Measurements from ENCODE around the gene DNAAF5.

The DNAAF5 gene

GRCh38 chr7:762885-763284 lies 36.4 kb downstream of the DNAAF5 start:
- FAIRE-seq (no peak), DNase-seq (ENCODE audit: insufficient read length, low spot score) (no peak)

GRCh38 chr7:763762-764161 lies 37.3 kb downstream of the DNAAF5 start:
- FAIRE-seq: no peak
- no peak for DNase-seq (ENCODE audit: insufficient read length, low spot score)

DNA sequence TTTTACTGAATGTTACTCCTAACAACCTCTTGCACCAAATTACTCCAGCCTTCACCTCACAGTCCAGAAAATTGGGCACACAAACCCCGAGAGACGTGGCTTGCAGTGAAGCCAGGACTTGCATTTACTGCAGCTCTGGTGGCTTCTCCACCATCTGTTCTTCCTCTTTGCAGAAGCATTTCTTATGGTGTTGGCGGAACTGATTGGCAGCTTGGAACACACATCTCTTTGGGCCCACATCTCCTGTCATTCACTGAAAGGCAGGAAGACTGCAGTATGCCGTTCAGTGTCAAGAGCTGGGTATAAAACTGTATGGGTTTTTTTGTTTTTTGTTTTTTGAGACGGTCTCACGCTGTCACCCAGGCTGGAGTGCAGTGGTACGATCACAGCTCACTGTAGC lies 38.9 kb downstream of the DNAAF5 start:
- no peak for DNase-seq (ENCODE audit: insufficient read length, low spot score)
- no peak for FAIRE-seq

DNA sequence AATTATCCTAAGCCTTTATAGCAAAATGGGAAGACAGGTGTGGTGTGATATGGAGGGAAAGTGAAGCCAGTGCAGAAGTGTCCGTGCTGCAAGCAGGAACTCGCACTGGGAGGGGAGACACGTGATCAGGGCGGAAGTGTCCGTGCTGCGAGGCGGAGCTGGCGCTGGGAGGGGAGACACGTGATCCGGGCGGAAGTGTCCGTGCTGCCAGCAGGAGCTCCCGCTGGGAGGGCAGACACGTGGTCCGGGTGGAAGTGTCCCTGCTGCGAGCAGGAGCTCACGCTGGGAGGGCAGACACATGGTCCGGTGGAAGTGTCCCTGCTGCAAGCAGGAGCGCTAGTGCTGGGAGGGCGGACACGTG lies 41.1 kb downstream of the DNAAF5 start:
- no peak for DNase-seq (ENCODE audit: insufficient read length, low spot score)

DNA sequence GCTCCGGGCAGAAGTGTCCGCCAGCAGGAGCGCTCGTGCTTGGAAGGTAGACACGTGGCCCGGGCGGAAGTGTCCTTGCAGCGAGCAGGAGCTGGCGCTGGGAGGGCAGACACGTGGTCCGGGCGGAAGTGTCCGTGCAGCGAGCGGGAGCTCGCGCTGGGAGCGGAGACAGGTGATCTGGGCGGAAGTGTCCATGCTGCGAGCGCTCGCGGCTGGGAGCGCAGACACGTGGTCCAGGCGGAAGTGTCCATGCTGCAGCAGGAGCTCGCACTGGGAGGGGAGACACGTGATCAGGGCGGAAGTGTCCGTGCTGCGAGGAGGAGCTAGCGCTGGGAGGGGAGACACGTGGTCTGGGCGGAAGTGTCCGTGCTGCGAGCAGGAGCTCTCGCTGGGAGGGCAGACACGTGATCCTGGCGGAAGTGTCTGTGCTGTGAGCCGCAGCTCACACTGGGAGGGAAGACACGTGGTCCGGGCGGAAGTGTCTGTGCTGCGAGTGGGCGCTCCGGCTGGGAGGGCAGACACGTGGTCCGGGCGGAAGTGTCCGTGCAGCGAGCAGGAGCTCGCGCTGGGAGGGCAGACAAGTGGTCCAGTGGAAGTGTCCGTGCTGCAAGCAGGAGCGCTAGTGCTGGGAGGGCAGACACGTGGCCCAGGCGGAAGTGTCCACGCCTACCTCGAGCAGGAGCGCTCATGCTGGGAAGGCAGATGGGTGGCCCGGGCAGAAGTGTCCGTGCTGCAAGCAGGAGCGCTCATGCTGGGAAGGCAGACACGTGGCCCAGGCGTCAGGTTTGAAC lies 41.6 kb downstream of the DNAAF5 start:
- peak; percentile 52 for FAIRE-seq
- no peak for DNase-seq (ENCODE audit: insufficient read length, low spot score)

More for the DNA sequence above, 41.1 kb downstream of the DNAAF5 start:
- no peak for FAIRE-seq

GRCh38 chr7:768881-769504 lies 42.5 kb downstream of the DNAAF5 start:
- DNase-seq (ENCODE audit: insufficient read length, low spot score): no peak
- no peak for FAIRE-seq

DNA sequence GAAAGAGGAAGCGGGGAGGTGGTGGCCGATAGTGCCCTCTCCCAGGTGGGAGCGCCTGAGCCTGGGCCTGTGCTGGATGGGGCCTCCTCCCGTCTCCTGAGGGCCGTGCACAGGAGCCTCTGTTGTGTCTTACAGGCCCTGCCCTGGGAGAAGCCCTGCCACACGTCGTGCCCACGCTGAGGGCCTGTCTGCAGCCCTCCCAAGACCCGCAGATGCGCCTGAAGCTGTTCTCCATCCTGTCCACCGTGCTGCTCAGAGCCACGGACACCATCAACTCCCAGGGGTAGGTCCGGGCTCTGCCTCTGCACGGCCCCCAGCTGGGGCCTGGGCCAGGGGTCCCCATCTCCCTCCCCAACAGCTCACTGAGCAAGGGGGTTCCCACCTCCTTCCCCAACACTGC lies 43.8 kb downstream of the DNAAF5 start:
- FAIRE-seq: peak; percentile 36

GRCh38 chr7:770741-771166 lies 44.3 kb downstream of the DNAAF5 start:
- FAIRE-seq (no peak), DNase-seq (ENCODE audit: insufficient read length, low spot score) (no peak)

More for the DNA sequence above, 43.8 kb downstream of the DNAAF5 start:
- no peak for DNase-seq (ENCODE audit: insufficient read length, low spot score)

DNA sequence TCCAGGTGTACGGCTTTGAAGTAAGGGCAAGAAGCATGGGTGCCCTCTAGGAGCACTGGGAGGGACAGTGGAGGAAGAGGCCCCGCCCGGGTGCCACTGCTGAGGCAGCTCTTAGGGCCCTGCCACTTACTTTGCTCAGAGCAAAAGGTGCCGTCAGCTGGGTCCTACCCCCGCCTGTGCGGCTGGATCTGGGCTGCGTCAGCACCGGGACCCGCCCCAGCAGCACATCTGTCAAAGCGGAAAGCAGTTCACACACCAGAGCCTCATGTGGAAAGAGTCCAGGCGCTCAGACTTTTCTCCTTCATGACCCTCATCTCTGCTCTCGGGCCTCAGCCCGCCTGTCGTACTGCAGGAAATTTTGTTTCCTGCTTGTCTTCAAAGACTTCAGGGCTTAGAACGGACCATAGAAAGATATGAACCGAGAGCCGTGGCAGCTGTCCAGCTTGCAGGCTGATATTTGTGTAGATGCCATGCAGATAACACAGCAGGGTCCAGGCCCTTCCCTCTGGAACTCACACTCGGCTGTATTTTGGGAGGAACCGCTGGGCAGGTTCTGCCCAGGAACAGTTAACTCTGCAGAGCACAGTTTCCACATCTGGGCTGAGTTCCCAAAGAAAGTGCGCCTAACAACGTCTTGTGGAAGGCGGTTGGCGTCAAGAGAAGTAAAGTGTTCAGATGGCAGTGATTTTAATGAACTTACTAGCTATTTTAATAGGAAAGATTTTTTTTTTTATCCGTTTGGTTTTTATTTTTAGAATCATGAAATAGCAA lies 44.9 kb downstream of the DNAAF5 start:
- DNase-seq (ENCODE audit: insufficient read length, low spot score) (no peak), FAIRE-seq (no peak)

DNA sequence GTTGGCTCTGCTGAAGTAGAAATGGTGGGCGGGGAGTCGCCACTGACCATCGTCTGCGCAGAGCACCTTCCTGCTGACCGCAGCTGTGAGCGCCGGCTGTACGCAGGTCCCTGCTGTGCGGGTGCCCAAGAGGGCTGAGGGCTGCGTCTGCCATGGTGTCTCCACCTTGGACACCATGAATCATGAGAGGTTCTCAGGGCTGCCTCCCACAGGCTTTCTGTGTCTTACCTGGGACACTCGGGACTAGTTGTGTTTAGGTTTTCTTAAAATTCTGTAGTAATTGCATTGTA lies 45.5 kb downstream of the DNAAF5 start:
- DNase-seq (ENCODE audit: insufficient read length, low spot score) (no peak), FAIRE-seq (no peak)

- FAIRE-seq: no peak
- no peak for DNase-seq (ENCODE audit: insufficient read length, low spot score)
These were observed 45.9 kb downstream of the DNAAF5 start for GRCh38 chr7:772392-772791.

- DNase-seq (ENCODE audit: insufficient read length, low spot score) (no peak), FAIRE-seq (peak; percentile 62)
These were observed 46.5 kb downstream of the DNAAF5 start for GRCh38 chr7:772861-773621.

DNA sequence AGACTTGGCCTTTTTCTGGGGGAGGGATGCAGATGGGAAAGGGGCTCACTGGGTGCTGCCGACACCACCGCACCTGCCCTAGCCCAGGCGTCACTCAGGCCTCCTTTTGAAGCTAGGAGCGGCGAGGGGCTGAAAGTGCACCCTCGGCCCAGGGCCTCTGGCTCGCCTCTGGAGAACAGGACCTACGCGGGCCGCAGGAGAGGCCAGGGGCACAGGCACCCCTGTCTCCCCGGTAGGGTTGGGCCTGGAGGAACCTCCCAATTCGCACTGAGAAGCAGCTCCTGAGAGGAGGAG lies 47.1 kb downstream of the DNAAF5 start:
- FAIRE-seq (no peak), DNase-seq (ENCODE audit: insufficient read length, low spot score) (no peak)

GRCh38 chr7:774161-775109 lies 47.9 kb downstream of the DNAAF5 start:
- peak; percentile 65 for DNase-seq (ENCODE audit: insufficient read length, low spot score)
- peak; percentile 84 for FAIRE-seq

- FAIRE-seq (no peak), DNase-seq (ENCODE audit: insufficient read length, low spot score) (no peak)
These were observed 49.9 kb downstream of the DNAAF5 start for GRCh38 chr7:776381-776780.

DNA sequence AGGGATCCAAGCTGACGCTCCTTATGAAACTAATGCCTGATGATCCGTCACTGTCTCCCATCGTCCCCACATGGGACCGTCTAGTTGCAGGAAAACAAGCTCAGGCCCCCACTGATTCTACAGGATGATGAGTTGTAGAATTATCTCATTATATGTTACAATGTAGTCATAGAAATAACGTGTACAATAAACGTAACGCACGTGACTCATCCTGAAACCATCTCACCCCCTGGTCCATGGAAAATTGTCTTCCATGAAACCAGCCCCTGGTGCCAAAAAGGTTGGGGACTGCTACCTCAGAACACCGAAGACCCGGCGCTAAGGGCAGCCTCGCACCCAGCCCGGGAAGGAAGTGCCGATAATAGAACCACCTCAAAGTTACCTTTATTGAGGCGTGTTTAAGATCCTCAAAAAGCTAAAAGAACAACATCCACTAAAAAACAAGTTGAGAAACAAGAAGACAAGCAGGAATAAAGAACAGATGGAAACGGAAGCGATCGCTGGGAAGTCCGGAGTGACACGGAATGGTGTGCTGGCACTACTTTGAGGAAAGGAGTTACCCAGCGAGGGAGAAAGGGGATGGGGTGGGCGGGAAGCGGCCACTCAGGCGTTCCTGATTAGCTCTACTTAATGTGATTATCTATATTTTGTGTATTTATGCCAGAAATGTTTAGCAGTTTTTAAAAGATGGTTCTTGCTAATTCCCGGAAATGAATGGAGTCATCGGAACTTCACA lies 50.7 kb downstream of the DNAAF5 start:
- DNase-seq (ENCODE audit: insufficient read length, low spot score) (no peak), FAIRE-seq (no peak)

DNA sequence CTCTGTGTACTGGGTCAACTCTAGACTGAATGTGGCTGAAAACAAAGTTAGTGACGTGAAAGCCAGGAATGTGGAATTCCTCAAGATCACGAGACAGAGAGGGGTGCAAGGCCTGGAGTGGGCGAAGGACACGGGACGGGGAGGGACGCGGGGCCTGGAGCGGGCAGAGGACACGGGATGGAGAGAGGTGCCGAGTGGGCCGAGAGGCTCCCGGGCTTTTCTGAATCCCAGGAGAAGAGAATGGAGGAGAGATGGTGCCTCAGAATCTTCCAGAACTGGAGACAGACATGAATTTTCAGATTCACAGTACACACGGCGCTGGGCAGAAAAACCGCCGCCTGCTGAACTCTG lies 51.2 kb downstream of the DNAAF5 start:
- DNase-seq (ENCODE audit: insufficient read length, low spot score) (no peak), FAIRE-seq (no peak)

- DNase-seq (ENCODE audit: insufficient read length, low spot score) (no peak), FAIRE-seq (peak; percentile 33)
These were observed 51.9 kb downstream of the DNAAF5 start for GRCh38 chr7:778271-778967.

- DNase-seq (ENCODE audit: insufficient read length, low spot score) (no peak), FAIRE-seq (no peak)
These were observed 52.5 kb downstream of the DNAAF5 start for GRCh38 chr7:778968-779451.
